Osteoblast (primary cell): ENCODE measurements around the gene AFAP1. TPM values are rescaled to one million over a fixed set of nuclear protein-coding genes. Genes with fewer than 3 reads are reported as not detected.
A peak's percentile ranks its signal among the peaks of the same experiment; 100 is the strongest.

Experiments
- DNase-seq: peaks from one replicate; pipeline ENCODE4 v3.0.0; 2011; ENCODE audit warnings: low spot score, mixed read lengths; ENCODE audit not compliant: insufficient read length; ENCODE audit errors: missing footprints
- H2AFZ ChIP-seq: 2 replicates; pipeline ENCODE4 v1.6.0; 2011; ENCODE audit warnings: mild to moderate bottlenecking, low read length
- H3K27ac ChIP-seq: 2 replicates; pipeline ENCODE4 v1.5.1; 2011; ENCODE audit warnings: mild to moderate bottlenecking, low read depth, low read length, moderate library complexity
- H3K27me3 ChIP-seq: 2 replicates; pipeline ENCODE4 v1.6.0; 2012; ENCODE audit warnings: mild to moderate bottlenecking, control low read depth, inconsistent platforms, low read length, moderate library complexity; ENCODE audit not compliant: insufficient read depth
- H3K36me3 ChIP-seq: 2 replicates; pipeline ENCODE4 v1.5.1; 2011; ENCODE audit warnings: mild to moderate bottlenecking, low read length, control low read depth, moderate library complexity; ENCODE audit not compliant: insufficient read depth
- H3K4me1 ChIP-seq: 2 replicates; pipeline ENCODE4 v1.5.1; 2011; ENCODE audit warnings: mild to moderate bottlenecking, low read length, control low read depth, moderate library complexity; ENCODE audit not compliant: insufficient read depth
- H3K4me2 ChIP-seq: 2 replicates; pipeline ENCODE4 v1.6.0; 2011; ENCODE audit warnings: mild to moderate bottlenecking, low read length; ENCODE audit not compliant: insufficient read depth
- H3K4me3 ChIP-seq: fragments of 200-600 bp; sonication (generic); 3 replicates; pipeline ENCODE4 v1.5.1; 2012; ENCODE audit warnings: mild to moderate bottlenecking, low read length, inconsistent platforms; ENCODE audit not compliant: insufficient read depth
- H3K79me2 ChIP-seq: 2 replicates; pipeline ENCODE4 v1.6.0; 2012; ENCODE audit warnings: mild to moderate bottlenecking, low read length, control low read depth, inconsistent platforms; ENCODE audit not compliant: insufficient read depth
- H3K9me3 ChIP-seq: 2 replicates; pipeline ENCODE4 v1.5.1; 2011; ENCODE audit warnings: low read depth, low read length, control low read depth
- H4K20me1 ChIP-seq: 2 replicates; pipeline ENCODE4 v1.6.0; 2012; ENCODE audit warnings: mild to moderate bottlenecking, low read length, control low read depth; ENCODE audit not compliant: insufficient read depth
- CTCF ChIP-seq: IDR thresholded peaks from 2 replicates; pipeline ENCODE4 v1.5.1; 2011; ENCODE audit warnings: mild to moderate bottlenecking, low read depth, low read length, moderate library complexity; ENCODE audit errors: extremely low read depth
- total RNA-seq: library from RNA; depleted of rRNA; stranded (reverse); fragments of >200 nt; gene quantifications from 2 replicates; pipeline ENCODE4 v1.2.3, GENCODE V29; 2012

Gene AFAP1
- total RNA-seq, 1 donor: 101 TPM

DNA sequence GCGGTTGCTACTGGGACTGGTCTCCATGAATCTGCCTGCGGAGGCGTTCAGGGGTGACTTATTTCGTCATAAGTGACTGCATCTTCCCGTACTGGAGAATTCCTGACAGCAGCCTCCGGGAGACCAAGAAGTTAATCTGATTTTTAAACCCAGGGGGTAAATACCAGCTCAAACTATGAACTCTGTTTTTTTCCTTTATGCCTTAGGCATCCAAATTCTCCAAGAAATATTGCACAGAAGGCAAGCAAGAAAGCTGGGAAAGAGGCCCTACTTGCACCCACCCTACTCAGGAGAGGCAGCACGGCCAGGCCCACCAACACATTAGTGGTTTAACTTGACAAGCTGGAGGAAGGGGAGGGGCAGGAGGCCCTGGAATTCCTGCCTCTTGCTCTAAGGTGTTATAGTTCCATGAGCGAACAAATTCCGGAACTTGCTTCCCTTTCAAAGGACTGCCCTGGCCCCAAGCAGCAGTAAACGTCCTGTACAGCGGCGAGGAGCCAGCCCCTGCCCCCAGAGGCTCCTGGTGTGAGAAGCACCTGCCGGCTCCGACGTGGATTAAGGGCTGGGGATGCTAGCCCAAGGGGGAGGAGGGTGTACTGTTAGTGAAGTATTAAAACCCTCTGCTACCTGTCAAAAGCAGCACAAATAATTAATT lies 177.2 kb downstream of the AFAP1 start:
- Histone ChIP-seq H3K27ac (no peak overlapping the region), H2AFZ (no peak overlapping the region), H3K4me1 (peaks cover 7% of the 10 kb centered on the region), H3K4me3 (no peak overlapping the region), H3K27me3 (no peaks in the 10 kb centered on the region), H4K20me1 (peaks cover 86% of the 10 kb centered on the region), H3K79me2 (peaks cover 76% of the 10 kb centered on the region), H3K4me2 (no peak overlapping the region), H3K9me3 (no peaks in the 10 kb centered on the region), H3K36me3 (peaks cover 100% of the 10 kb centered on the region)
- no peak for TF ChIP-seq CTCF
- DNase-seq: no peak

DNA sequence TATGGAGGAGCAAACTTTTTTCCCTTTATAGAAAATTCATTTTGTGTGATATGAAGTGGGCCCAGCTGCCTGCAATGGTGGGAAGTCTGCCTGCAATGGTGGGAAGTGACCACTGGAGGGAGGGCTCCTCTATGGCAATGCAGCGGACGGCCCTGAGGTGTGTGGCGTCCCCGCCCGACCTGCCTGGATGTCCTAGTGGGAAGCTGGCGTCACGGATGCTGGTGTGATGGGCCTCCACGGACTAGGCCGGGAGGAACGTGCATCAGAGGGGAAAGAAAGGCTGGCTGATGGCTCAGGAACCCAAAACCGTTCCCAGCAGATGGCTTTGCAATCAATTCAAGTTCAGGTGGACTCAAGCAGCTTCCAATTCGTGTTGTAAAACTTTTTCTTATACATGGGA lies 177.9 kb downstream of the AFAP1 start:
- TF ChIP-seq CTCF: peak; percentile 64
- no peak overlapping the region for H2AFZ ChIP-seq
- H3K4me3 ChIP-seq: no peak overlapping the region
- H3K9me3 ChIP-seq: no peaks in the 10 kb centered on the region
- peaks cover 89% of the 10 kb centered on the region for H4K20me1 ChIP-seq
- no peaks in the 10 kb centered on the region for H3K27me3 ChIP-seq
- no peak overlapping the region for H3K27ac ChIP-seq
- peaks cover 7% of the 10 kb centered on the region for H3K4me1 ChIP-seq
- H3K36me3 ChIP-seq: peaks cover 100% of the 10 kb centered on the region
- peaks cover 70% of the 10 kb centered on the region for H3K79me2 ChIP-seq
- no peak overlapping the region for H3K4me2 ChIP-seq
- no peak for DNase-seq

- Histone ChIP-seq H3K9me3 (no peaks in the 10 kb centered on the region), H3K4me1 (peaks cover 7% of the 10 kb centered on the region), H3K27me3 (no peaks in the 10 kb centered on the region), H4K20me1 (peaks cover 89% of the 10 kb centered on the region), H2AFZ (no peak overlapping the region), H3K79me2 (peaks cover 66% of the 10 kb centered on the region), H3K36me3 (peaks cover 97% of the 10 kb centered on the region), H3K4me2 (no peak overlapping the region), H3K27ac (no peak overlapping the region), H3K4me3 (no peak overlapping the region)
- no peak for TF ChIP-seq CTCF
- no peak for DNase-seq
Observed at GRCh38 chr4:7761312-7761711, 178.3 kb downstream of the AFAP1 start.

- no peak overlapping the region for H3K4me3 ChIP-seq
- peaks cover 60% of the 10 kb centered on the region for H3K79me2 ChIP-seq
- TF ChIP-seq CTCF: no peak
- H3K36me3 ChIP-seq: peaks cover 91% of the 10 kb centered on the region
- H4K20me1 ChIP-seq: peaks cover 89% of the 10 kb centered on the region
- H3K4me1 ChIP-seq: peaks cover 7% of the 10 kb centered on the region
- H3K4me2 ChIP-seq: no peak overlapping the region
- no peak overlapping the region for H2AFZ ChIP-seq
- no peak overlapping the region for H3K27ac ChIP-seq
- DNase-seq: no peak
- no peaks in the 10 kb centered on the region for H3K9me3 ChIP-seq
- H3K27me3 ChIP-seq: no peaks in the 10 kb centered on the region
Observed at GRCh38 chr4:7760706-7761105, 179.0 kb downstream of the AFAP1 start.
